Fibroblast of peridontal ligament (primary cell): Measurements from ENCODE around the gene RBP3.

Experiments used
- DNase-seq: peaks from one replicate; pipeline ENCODE4 v3.0.0-alpha.2; 2010; ENCODE audit errors: extremely low read depth

The RBP3 gene

GRCh38 chr10:47336387-47337134 lies 11.6 kb upstream of the RBP3 start:
- DNase-seq = peak; percentile 4

GRCh38 chr10:47337310-47337709 lies 10.9 kb upstream of the RBP3 start:
- DNase-seq = no peak

GRCh38 chr10:47339186-47339735 lies 8.9 kb upstream of the RBP3 start:
- DNase-seq = no peak

GRCh38 chr10:47339759-47340607 lies 8.2 kb upstream of the RBP3 start:
- no peak for DNase-seq

GRCh38 chr10:47340608-47341170 lies 7.5 kb upstream of the RBP3 start:
- DNase-seq = peak; percentile 43

GRCh38 chr10:47344996-47345870 lies 2.9 kb upstream of the RBP3 start:
- no peak for DNase-seq

GRCh38 chr10:47346581-47347302 lies 1.4 kb upstream of the RBP3 start:
- DNase-seq = no peak

- DNase-seq = no peak
Measured at GRCh38 chr10:47347303-47347675, 874 bp upstream of the RBP3 start.

GRCh38 chr10:47348661-47349470 lies 703 bp downstream of the RBP3 start:
- no peak for DNase-seq

- DNase-seq = no peak
Measured at GRCh38 chr10:47349516-47349915, 1.4 kb downstream of the RBP3 start.

GRCh38 chr10:47349941-47350371 lies 1.8 kb downstream of the RBP3 start:
- DNase-seq = no peak

GRCh38 chr10:47350671-47351640 lies 2.8 kb downstream of the RBP3 start:
- no peak for DNase-seq

- no peak for DNase-seq
Measured at GRCh38 chr10:47351899-47352815, 4.0 kb downstream of the RBP3 start.

- DNase-seq = no peak
Measured at GRCh38 chr10:47353351-47353750, 5.2 kb downstream of the RBP3 start.

GRCh38 chr10:47354165-47354564 lies 6.0 kb downstream of the RBP3 start:
- peak; percentile 11 for DNase-seq

GRCh38 chr10:47354900-47355299 lies 6.7 kb downstream of the RBP3 start:
- no peak for DNase-seq

- no peak for DNase-seq
Measured at GRCh38 chr10:47356708-47357107, 8.5 kb downstream of the RBP3 start.

GRCh38 chr10:47357131-47357582 lies 9.0 kb downstream of the RBP3 start:
- DNase-seq = no peak
